ENCODE results near the gene RGMB. TPM values are rescaled to one million over a fixed set of nuclear protein-coding genes. Genes with fewer than 3 reads are reported as not detected.

RGMB gene
- total and polyA plus RNA-seq, 2 donors (not counting 3 experiments of a cell fraction or from before 2014, with no cell fraction given) = 15.0 to 31.3 TPM

GRCh38 chr5:98785244-98785643, 11.8 kb downstream of the RGMB start:
- CTCF ChIA-PET = interaction anchor here (0.6 to 2.4 kb wide), 8 partner anchors 8 to 1554 kb away, joined by 3 to 8 read pairs (median 4); no protein-coding TSS in a partner anchor
- no peak overlapping the region for H3K27ac ChIP-seq (ENCODE audit: insufficient read depth, low read depth, low read length)
- H3K9me1 ChIP-seq (replicated peaks; ENCODE audit: control insufficient read depth, extremely low read depth, insufficient read depth, low read length) = no peaks in the 10 kb centered on the region
- peaks cover 99% of the 10 kb centered on the region for H3K79me2 ChIP-seq (ENCODE audit: control insufficient read depth, insufficient read depth, low read length)
- H2AFZ ChIP-seq (ENCODE audit: low read depth, low read length) = no peak overlapping the region
- no peak for FAIRE-seq
- no peak for TF ChIP-seq MAX (IDR thresholded peaks at IDR 0.05; ENCODE audit: insufficient read depth, insufficient read length)
- no peak for TF ChIP-seq POLR2A (IDR thresholded peaks at IDR 0.05; ENCODE audit: low read depth, low read length)
- no peak for TF ChIP-seq POLR2AphosphoS5 (IDR thresholded peaks at IDR 0.05; ENCODE audit: insufficient read depth, low read depth, low read length)
- TF ChIP-seq MYC (IDR thresholded peaks at IDR 0.05; ENCODE audit: low read depth, low read length) = no peak
- TF ChIP-seq GATA2 (IDR thresholded peaks at IDR 0.05; ENCODE audit: insufficient read depth, insufficient read length, low read depth, low read length) = no peak
- TF ChIP-seq CTCF (IDR thresholded peaks at IDR 0.05; ENCODE audit: extremely low read depth in 1 of 2, insufficient read depth in 1 of 2, low read depth in 1 of 2, low read length in 2 of 2) = no peak
- TF ChIP-seq FOS (IDR thresholded peaks at IDR 0.05; ENCODE audit: borderline replicate concordance, insufficient read depth, low read length) = no peak
- TF ChIP-seq EZH2 (IDR thresholded peaks at IDR 0.05; ENCODE audit: borderline replicate concordance, low read depth, low read length, severe bottlenecking) = no peak
- TF ChIP-seq JUN (IDR thresholded peaks at IDR 0.05; ENCODE audit: borderline replicate concordance, insufficient read depth, insufficient read length, low read depth) = no peak
- no peak overlapping the region for H3K9ac ChIP-seq (replicated peaks; ENCODE audit: extremely low read depth, insufficient read depth, low read length)
- dilution Hi-C loops (cut with MboI; ENCODE audit: extremely low pct_ligation_motif_present, low sequenced_read_pairs) = no loop called here
- intact Hi-C loops (cut with micrococcal nuclease) = no loop called here
- no peaks in the 10 kb centered on the region for H3K9me3 ChIP-seq (replicated peaks; ENCODE audit: control insufficient read depth, insufficient read depth, low read length)
- POLR2A ChIA-PET = interaction anchor here (1.1 kb wide), 1 partner anchor 8 kb away, joined by 3 read pairs; no protein-coding TSS in a partner anchor
- no peaks in the 10 kb centered on the region for H3K27me3 ChIP-seq (ENCODE audit: control insufficient read depth in 2 of 2, insufficient read depth in 2 of 2, low read length in 2 of 2)
- no peak overlapping the region for H3K4me3 ChIP-seq (replicated peaks in 1 of 3; ENCODE audit: insufficient read depth in 1 of 3, low read depth in 1 of 3, low read length in 3 of 3)
- no TSS peak for BruUV-seq (replicated peaks)
- H3K4me1 ChIP-seq (ENCODE audit: control insufficient read depth, extremely low read depth, insufficient read depth, low read length) = no peaks in the 10 kb centered on the region
- peaks cover 5 to 19% of the 10 kb centered on the region in 2 experiments for H3K36me3 ChIP-seq (ENCODE audit: control insufficient read depth in 2 of 2, extremely low read depth in 1 of 2, insufficient read depth in 2 of 2, low read length in 2 of 2)
- no peak overlapping the region for H3K4me2 ChIP-seq (ENCODE audit: insufficient read depth, low read length)
- DNase-seq (ENCODE audit: low read depth, low spot score) = no peak
- H4K20me1 ChIP-seq (replicated peaks; ENCODE audit: control insufficient read depth, extremely low read depth, insufficient read depth, low read length) = peaks cover 2% of the 10 kb centered on the region

Data from endothelial cell of umbilical vein (primary cell).